HG03521 (cell line): ENCODE results near the gene IL17RC.

Experiments used
- ATAC-seq: cut with Tn5 transposase; IDR thresholded peaks from one replicate; pipeline ENCODE4 v1.9.1; 2021; ENCODE audit warnings: mild to moderate bottlenecking, moderate library complexity; ENCODE audit not compliant: unreplicated experiment

Gene IL17RC

GRCh38 chr3:9976721-9977709 lies 60.1 kb downstream of the IL17RC start:
- no peak for ATAC-seq

DNA sequence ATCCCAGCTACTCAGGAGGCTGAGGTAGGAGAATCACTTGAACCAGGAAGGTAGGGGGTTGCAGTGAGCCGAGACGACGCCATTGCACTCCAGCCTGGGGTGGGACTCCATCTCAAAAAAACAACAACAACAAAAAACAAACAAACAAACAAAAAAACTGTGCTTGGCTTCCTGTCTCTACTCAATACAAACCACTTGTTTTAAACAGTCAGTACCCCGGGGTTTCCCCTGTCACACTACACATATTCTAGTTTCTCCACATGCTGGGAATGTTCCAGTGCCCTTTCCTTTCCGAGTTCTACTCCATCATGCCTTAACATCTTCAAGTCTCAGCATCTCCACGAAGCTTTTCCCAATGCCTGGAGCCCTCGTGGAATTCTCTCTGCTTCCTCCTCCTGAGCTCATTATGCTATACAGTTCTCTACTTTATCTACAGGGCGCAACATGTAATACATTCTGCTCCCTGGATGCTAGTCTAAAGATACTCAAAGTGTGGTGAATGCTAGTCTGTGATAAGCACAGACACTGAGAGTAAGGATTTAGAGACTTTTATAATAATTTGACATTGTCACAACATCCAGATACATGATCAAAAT lies 61.9 kb downstream of the IL17RC start:
- no peak for ATAC-seq

DNA sequence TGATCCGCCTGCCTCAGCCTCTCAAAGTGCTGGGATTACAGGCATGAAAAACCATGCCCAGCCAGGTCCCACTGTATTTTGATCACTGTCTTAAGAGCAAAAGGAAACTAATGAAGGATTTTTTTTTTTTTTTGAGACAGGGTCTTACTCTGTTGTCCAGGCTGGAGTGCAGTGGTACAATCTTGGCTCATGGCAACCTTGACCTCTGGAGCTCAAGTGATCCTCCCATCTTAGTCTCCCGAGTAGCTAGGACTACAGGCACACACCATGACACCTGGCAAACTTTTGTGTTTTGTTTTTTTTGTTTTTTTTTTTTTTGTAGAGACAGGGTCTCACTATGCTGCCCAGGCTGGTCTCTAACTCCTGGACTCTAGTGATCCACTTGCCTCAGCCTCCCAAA lies 63.4 kb downstream of the IL17RC start:
- no peak for ATAC-seq
